ENCODE measurements around the gene SP1. TPM values are rescaled to one million over a fixed set of nuclear protein-coding genes. Genes with fewer than 3 reads are reported as not detected.
"Not testable (repeated sequence)": the region's sequence is repeated elsewhere in the genome, so short reads cannot be mapped to it uniquely, and the experiment has no call there.

Gene SP1
- total RNA-seq, 1 donor from 2014 or later: 49.0 TPM

DNA sequence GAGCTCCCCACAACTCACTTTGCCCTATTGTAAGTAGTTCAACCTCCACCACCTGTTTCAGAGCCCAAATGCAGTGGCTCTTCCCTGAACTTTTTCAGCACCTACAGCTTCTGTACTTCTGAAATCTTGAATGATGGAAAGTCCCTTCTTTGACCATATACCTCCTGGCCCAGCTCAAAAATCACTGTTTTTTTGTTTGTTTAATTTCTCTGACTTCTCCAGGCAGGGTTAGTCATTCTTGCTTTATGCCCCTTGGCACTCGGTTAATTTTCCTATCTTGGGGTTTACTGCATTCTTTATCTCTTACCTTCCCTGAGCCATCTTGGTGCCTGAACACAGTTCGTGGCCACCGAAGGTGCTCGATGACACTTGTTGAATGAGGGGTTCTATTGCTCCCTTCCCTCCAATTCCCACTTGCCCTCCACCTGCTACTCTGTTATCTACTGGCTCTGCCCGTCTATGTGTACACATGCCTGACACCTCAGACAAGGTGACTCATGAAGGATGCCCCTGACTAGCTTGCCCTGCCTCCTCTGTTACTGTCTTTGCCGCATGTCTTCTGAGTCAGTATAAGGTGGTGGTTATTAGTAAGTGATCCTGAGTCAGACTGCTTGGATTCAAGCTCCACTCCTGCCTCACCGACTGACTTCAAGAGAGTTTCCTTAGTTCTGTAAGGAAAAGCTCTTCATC lies 48.1 kb downstream of the SP1 start:
- no peaks in the 10 kb centered on the region for H3K9me3 ChIP-seq
- no peak overlapping the region for H3K4me3 ChIP-seq
- H3K4me1 ChIP-seq: no peaks in the 10 kb centered on the region
- TF ChIP-seq, protein P1, sequence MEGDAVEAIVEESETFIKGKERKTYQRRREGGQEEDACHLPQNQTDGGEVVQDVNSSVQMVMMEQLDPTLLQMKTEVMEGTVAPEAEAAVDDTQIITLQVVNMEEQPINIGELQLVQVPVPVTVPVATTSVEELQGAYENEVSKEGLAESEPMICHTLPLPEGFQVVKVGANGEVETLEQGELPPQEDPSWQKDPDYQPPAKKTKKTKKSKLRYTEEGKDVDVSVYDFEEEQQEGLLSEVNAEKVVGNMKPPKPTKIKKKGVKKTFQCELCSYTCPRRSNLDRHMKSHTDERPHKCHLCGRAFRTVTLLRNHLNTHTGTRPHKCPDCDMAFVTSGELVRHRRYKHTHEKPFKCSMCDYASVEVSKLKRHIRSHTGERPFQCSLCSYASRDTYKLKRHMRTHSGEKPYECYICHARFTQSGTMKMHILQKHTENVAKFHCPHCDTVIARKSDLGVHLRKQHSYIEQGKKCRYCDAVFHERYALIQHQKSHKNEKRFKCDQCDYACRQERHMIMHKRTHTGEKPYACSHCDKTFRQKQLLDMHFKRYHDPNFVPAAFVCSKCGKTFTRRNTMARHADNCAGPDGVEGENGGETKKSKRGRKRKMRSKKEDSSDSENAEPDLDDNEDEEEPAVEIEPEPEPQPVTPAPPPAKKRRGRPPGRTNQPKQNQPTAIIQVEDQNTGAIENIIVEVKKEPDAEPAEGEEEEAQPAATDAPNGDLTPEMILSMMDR (IDR thresholded peaks at IDR 0.05): no peak
- no peaks in the 10 kb centered on the region for H3K36me3 ChIP-seq
- H3K27me3 ChIP-seq: no peaks in the 10 kb centered on the region
- intact Hi-C loops (cut with DNase I): no loop called here
- no peak overlapping the region for H3K27ac ChIP-seq
- DNase-seq (ENCODE audit: low spot score in 2 of 2): no peak

DNA sequence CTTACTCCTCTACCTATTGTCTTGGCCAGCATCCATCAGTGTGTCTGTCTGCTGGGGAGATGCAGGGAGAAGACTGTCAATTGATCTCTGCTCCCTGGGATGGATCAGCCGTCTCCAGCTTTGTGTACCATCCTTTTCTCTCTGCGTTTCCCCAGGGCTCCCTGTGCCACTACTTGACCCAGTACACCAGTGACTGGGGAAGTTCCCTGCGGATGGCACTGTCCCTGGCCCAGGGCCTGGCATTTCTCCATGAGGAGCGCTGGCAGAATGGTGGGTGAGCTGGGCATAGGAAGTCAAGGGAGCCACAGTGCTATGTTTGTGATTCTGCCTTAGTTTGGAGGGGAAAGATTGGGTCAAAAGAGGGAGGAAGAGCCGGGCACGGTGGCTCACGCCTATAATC lies 48.8 kb downstream of the SP1 start:
- Histone ChIP-seq H3K27ac (no peak overlapping the region), H3K27me3 (no peaks in the 10 kb centered on the region), H3K36me3 (no peaks in the 10 kb centered on the region), H3K4me3 (no peak overlapping the region), H3K9me3 (no peaks in the 10 kb centered on the region), H3K4me1 (no peaks in the 10 kb centered on the region)
- TF ChIP-seq, protein P1 (IDR thresholded peaks at IDR 0.05): no peak
- intact Hi-C loops (cut with DNase I): no loop called here
- no peak for DNase-seq (ENCODE audit: low spot score in 2 of 2)

DNA sequence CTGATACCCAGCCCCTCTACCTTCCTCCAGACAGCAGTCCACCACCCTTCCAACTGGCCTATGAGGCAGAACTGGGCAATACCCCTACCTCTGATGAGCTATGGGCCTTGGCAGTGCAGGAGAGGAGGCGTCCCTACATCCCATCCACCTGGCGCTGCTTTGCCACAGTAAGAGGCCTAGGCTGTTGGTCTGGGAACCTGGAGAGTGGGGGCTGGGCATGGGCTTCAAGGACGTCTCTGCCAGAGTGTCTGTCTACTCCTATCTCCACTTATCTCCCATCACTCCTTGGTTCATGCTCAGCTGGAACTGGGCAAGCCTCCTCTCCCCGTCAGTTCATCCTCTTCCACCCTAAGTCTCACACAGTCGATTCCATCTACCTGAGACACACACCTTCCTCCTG lies 50.1 kb downstream of the SP1 start:
- no peaks in the 10 kb centered on the region for H3K9me3 ChIP-seq
- no peaks in the 10 kb centered on the region for H3K27me3 ChIP-seq
- no peaks in the 10 kb centered on the region for H3K4me1 ChIP-seq
- no peaks in the 10 kb centered on the region for H3K36me3 ChIP-seq
- no peak overlapping the region for H3K27ac ChIP-seq
- TF ChIP-seq, protein P1 (IDR thresholded peaks at IDR 0.05): no peak
- intact Hi-C loops (cut with DNase I): no loop called here
- no peak overlapping the region for H3K4me3 ChIP-seq
- no peak for DNase-seq (ENCODE audit: low spot score in 2 of 2)

DNA sequence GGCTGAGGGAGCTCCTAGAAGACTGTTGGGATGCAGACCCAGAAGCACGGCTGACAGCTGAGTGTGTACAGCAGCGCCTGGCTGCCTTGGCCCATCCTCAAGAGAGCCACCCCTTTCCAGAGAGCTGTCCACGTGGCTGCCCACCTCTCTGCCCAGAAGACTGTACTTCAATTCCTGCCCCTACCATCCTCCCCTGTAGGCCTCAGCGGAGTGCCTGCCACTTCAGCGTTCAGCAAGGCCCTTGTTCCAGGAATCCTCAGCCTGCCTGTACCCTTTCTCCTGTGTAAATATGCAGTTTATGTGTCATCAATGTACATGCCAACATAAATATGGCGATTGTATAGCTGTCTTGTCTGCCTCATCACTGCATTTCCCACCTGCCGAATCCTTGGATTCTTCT lies 51.2 kb downstream of the SP1 start:
- TF ChIP-seq, protein P1 (IDR thresholded peaks at IDR 0.05): no peak
- Histone ChIP-seq H3K9me3 (no peaks in the 10 kb centered on the region), H3K36me3 (no peaks in the 10 kb centered on the region), H3K4me3 (no peak overlapping the region), H3K27me3 (no peaks in the 10 kb centered on the region), H3K27ac (no peak overlapping the region), H3K4me1 (no peaks in the 10 kb centered on the region)
- intact Hi-C loops (cut with DNase I): no loop called here
- DNase-seq (ENCODE audit: low spot score in 2 of 2): no peak

DNA sequence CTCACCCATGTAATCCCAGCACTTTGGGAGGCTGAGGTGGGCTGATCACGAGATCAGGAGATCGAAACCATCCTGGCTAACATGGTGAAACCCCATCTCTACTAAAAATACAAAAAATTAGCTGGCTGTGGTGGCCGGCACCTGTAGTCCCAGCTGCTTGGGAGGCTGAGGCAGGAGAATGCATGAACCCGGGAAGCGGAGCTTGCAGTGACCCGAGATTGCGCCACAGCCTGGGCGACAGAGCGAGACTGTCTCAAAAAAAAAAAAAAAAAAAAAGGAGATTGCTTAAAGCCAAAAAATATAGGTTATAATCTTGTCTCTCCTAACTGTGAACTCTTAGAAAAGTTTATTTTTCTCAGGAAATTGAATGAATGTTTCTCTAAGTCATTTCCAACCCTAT lies 55.4 kb downstream of the SP1 start:
- H3K4me1 ChIP-seq; H3K4me3 ChIP-seq; intact Hi-C loops (cut with DNase I); DNase-seq (ENCODE audit: low spot score in 2 of 2); H3K9me3 ChIP-seq; H3K27me3 ChIP-seq; H3K36me3 ChIP-seq; H3K27ac ChIP-seq: not testable (repeated sequence)

DNA sequence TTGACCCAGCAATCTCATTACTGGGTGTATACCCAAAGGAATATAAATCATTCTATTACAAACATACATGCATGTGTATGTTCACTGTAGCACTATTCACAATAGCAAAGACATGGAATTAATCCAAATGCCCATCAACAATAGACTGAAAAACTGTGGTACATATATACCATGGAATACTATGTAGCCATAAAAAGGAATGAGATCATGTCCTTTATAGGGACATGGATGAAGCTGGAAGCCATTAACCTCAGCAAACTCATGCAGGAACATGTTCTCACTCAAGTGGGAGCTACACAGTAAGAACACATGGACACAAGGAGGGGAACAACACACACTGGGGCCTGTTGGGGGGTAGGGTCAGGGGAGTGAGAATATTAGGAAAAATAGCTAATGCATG lies 59.6 kb downstream of the SP1 start:
- H3K27ac ChIP-seq; H3K9me3 ChIP-seq; intact Hi-C loops (cut with DNase I); DNase-seq (ENCODE audit: low spot score in 2 of 2); H3K4me3 ChIP-seq; H3K27me3 ChIP-seq: not testable (repeated sequence)
- Histone ChIP-seq H3K36me3 (peaks cover 3 to 11% of the 10 kb centered on the region in 2 donors), H3K4me1 (peaks cover 0 to 10% of the 10 kb centered on the region in 2 donors)
